KOPT-K1 (cell line): ENCODE measurements around the gene GPNMB.
A peak's percentile ranks its signal among the peaks of the same experiment; 100 is the strongest.
"Not testable (repeated sequence)": the region's sequence is repeated elsewhere in the genome, so short reads cannot be mapped to it uniquely, and the experiment has no call there.

Experiments
- H3K27ac ChIP-seq: fragments of 200-600 bp; sonication (generic); 2 replicates; pipeline ENCODE4 v1.5.1; 2016; ENCODE audit warnings: antibody characterized with exemption, mild to moderate bottlenecking, low read depth, low read length; ENCODE audit not compliant: poor library complexity, severe bottlenecking
- H3K36me3 ChIP-seq: fragments of 200-600 bp; sonication (generic); 2 replicates; pipeline ENCODE4 v1.5.1; 2017; ENCODE audit warnings: antibody characterized with exemption, mild to moderate bottlenecking, low read length, moderate library complexity; ENCODE audit not compliant: insufficient read depth
- H3K9me3 ChIP-seq: fragments of 200-600 bp; sonication (generic); 2 replicates; pipeline ENCODE4 v1.5.1; 2017; ENCODE audit warnings: antibody characterized with exemption, low read length, mild to moderate bottlenecking; ENCODE audit not compliant: insufficient read depth, poor library complexity, severe bottlenecking

The GPNMB gene

GRCh38 chr7:23295401-23295697 lies 48.8 kb downstream of the GPNMB start:
- Histone ChIP-seq H3K36me3 (no peaks in the 10 kb centered on the region), H3K27ac (no peak overlapping the region), H3K9me3 (no peaks in the 10 kb centered on the region)

GRCh38 chr7:23298141-23298881 lies 51.7 kb downstream of the GPNMB start:
- no peaks in the 10 kb centered on the region for H3K9me3 ChIP-seq
- peak overlapping the region; percentile 68 for H3K27ac ChIP-seq
- peaks cover 20% of the 10 kb centered on the region for H3K36me3 ChIP-seq

GRCh38 chr7:23298885-23299769 lies 52.6 kb downstream of the GPNMB start, which contains the start of gene MALSU1:
MALSU1 (plus strand) TSS chr7:23299339; CDS start chr7:23299353, 14 bp downstream.
- Histone ChIP-seq H3K36me3 (peaks cover 24% of the 10 kb centered on the region), H3K27ac (peak within 1 kb of the TSS; percentile 68), H3K9me3 (no peaks in the 10 kb centered on the region)

- Histone ChIP-seq H3K27ac (peak overlapping the region; percentile 68), H3K9me3 (no peaks in the 10 kb centered on the region), H3K36me3 (peaks cover 31% of the 10 kb centered on the region)
Observed at GRCh38 chr7:23299770-23300300, 53.3 kb downstream of the GPNMB start.

- Histone ChIP-seq H3K27ac (no peak overlapping the region), H3K36me3 (peaks cover 90% of the 10 kb centered on the region), H3K9me3 (no peaks in the 10 kb centered on the region)
Observed at GRCh38 chr7:23306936-23307521, 60.5 kb downstream of the GPNMB start.

- Histone ChIP-seq H3K27ac (no peak overlapping the region), H3K9me3 (no peaks in the 10 kb centered on the region), H3K36me3 (peaks cover 82% of the 10 kb centered on the region)
Observed at GRCh38 chr7:23308754-23309153, 62.2 kb downstream of the GPNMB start.

- H3K36me3 ChIP-seq = peaks cover 49% of the 10 kb centered on the region
- H3K9me3 ChIP-seq, H3K27ac ChIP-seq: not testable (repeated sequence)
Observed at GRCh38 chr7:23312141-23312540, 65.6 kb downstream of the GPNMB start.

- Histone ChIP-seq H3K27ac (no peak overlapping the region), H3K36me3 (peaks cover 17% of the 10 kb centered on the region), H3K9me3 (no peaks in the 10 kb centered on the region)
Observed at GRCh38 chr7:23315366-23315765, 68.8 kb downstream of the GPNMB start.
